Germinal center (tissue), 1 donor: ENCODE results near the gene SAMD4B.

Experiments
- DNase-seq: peaks from one replicate; pipeline ENCODE4 v3.0.0; 2012; ENCODE audit warnings: mixed read lengths, low spot score

The SAMD4B gene

DNA sequence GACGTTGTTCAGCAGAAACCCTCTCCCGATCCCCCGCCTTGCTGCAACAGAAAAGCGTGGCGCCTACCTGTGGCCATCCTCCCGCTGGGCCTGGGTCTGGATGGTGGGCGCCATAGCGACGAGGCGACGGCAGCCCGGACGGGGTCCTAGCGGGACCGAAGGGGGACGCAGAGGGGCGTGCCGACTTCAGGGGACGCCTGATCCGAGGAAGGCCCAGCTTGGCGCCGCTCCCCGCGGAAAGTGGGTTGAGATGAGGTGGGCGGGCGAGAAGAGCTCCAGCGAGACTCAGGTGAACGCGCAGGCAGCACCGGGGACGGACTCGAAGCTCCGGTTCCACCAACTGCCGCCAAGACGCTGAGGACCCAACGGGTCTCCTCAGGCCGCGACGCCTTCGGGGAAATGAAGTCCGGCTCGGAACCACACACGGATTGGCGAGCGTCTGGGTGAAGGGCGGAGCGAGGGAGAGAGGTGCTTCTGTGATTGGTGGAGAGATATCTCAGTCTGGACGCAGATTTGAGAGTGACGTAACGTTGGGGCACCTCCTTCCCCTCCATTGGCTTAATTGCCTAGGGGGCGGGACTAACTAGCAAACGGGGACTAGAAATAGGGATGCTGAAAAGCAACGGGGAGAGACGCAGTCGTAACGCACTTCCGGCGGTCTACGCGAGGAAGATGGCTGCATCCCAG is 48.7 kb downstream of the SAMD4B start, which contains the start of the genes MED29 and PAF1:
Gene MED29, plus strand, starts transcription at position 628 of the 687 bp plus-strand sequence. Its CDS starts 45 bp downstream, at position 673.
Gene PAF1, minus strand, starts transcription at position 356 of the 687 bp plus-strand sequence. Its CDS starts 242 bp downstream, at position 114.
- DNase-seq: peak; percentile 99

DNA sequence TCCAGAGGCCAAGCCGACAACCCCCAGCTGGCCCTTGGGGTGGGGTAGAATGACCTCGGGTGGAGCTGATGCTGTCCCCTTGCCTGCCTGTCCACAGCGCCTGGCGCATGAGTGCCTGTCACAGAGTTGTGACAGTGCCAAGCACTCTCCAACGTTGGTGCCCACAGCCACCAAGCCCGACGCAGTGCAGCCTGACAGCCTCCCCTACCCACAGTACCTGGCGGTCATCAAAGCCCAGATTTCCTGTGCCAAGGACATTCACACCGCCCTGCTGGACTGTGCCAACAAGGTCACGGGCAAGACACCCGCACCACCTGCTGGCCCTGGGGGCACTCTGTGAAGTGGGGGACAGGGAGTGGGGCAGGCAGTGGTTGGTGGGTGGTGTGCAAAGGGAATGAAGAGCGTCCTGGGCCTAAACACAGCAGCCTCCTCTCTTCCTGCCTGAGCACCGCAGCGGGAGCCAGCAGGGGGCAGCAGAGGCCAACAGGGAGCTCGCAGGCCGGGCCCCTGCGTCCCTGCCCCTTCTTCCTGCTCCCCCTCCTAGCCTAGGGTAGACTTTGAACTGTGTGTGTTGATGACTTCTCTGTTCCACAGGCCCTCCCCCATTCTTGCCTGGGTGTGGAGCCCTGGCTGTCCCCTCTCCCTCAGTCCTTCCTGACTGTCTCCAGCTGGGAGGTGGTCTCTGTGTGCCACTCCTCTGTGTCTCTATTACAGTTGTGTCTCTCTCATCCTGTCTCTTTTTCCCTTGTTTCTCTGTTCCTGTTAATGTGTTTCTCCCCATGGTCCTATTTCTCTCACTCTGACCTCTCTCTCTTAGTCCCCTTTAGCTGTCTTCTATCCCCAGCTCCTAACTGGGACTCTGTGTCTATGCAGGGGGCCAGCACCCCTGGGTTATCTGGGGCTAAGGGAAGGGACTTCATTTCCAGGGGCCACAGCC is 55.4 kb downstream of the SAMD4B start:
- DNase-seq: peak; percentile 89

DNA sequence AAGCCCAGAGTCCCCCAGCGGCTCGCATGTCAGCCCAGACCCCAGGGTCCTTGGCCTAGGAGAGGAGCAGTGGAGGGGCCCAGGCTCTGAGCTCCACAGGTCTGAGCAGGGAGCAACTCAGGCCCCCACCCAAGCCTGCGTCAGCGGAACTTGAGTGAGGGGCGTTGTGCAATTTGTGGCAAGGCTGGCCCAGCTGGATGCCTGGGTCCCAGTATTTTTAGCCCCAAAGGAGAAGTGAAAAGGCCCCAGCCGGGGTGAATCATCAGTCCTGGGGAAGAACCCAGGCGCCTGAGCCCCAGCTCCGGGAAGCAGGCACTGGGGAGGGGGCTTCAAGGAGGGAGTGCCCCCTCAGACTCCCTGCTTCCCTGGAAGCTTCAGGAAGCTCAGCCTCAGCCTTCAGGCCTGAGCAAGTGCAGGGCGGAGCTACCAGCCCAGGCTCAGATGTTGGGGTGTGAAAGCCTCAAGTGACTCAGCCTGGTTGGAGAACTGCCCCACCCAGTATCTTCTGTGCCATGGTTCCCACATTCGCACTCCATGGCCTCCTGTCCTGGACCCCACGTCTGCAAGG is 56.2 kb downstream of the SAMD4B start:
- no peak for DNase-seq

DNA sequence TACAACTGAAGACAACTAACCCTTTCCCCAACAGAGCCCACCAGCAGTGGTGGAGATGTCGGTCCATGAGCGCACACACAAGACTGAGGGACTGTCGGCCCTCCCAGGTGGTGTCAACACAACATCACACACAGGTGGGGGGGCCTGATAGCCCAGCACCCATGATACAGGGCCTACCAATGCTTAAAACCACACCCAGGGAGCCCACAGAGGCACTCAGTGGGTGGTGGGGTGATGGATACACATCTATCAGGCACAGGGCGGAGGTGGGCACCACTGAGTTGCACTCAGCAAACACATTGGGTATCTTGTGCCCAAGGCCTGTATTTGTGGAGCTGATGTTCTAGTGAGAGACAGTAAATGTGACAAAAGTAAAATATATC is 57.4 kb downstream of the SAMD4B start:
- DNase-seq: no peak

DNA sequence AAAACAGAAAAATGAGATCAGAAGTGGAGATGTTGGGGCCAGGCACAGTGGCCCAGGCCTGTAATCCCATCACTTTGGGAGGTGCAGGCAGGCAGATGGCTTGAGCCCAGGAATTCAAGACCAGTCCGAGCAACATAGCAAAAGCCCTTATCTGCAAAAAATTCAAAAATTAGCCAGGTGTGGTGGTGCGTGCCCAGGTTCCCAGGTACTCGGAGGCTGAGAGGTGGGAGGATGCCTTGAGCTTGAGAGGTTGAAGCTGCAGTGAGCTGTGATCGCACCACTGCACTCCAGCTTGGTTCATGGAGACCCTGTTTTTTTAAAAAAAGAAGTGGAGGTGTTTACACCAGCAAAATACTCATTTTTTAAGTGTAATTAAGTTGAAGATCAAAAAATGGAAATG is 57.8 kb downstream of the SAMD4B start:
- DNase-seq: no peak

DNA sequence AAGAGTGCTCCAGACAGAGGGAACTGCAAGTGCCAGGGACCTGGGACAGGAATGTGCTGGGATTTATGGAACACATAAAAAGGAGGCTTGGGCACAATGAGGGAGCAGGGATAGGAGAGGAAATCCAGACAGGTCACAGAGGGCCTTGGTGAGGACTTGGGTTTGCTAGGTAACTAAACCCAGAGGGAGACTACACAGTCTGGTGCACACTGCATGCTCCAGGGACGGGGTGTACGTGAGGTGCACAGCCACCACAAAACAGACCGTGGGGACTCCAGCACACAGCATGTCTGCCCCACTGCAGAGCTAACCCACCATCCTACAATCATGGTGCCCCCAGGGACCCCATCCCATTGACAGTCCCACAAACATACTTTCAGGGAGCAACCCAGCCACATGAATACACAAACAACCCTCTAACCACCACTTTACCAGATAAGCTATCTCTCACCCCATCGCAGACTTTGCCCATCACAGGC is 58.9 kb downstream of the SAMD4B start:
- DNase-seq: no peak

DNA sequence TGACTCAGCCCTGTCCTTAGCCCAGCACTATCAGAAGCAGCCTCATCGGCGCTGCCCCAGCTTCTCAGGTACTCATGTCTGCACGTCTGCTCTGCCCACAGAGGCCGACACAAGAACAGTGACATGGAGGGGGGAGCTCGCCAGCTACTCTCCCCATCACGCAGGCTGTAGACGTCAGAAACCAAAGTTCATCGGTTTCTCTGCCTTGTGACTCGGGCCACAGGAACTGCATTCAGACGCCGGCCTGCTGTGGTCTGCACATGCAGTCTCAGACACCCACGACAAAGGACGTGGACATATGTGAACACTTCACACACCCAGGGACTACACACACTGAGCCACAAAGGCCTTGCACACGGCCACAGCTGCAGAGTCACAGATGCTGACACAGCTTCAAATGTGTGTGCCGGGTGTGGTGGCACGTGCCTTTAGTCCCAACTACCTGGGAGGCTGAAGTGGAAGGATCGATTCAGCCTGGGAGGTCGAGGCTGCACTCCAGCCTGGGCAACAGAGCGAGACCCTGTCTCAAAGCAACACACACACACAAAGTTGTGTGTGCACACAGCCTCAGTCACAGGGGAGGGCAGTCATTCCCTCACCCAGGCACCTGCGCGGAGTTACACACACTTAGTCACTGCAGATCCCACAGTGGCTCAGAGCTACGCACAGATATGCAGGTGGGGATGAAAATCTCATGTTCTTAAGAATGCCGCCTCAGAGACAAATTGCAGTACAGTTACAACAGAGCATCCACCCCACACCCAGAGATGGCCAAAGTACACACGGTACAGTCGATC is 59.5 kb downstream of the SAMD4B start:
- no peak for DNase-seq

DNA sequence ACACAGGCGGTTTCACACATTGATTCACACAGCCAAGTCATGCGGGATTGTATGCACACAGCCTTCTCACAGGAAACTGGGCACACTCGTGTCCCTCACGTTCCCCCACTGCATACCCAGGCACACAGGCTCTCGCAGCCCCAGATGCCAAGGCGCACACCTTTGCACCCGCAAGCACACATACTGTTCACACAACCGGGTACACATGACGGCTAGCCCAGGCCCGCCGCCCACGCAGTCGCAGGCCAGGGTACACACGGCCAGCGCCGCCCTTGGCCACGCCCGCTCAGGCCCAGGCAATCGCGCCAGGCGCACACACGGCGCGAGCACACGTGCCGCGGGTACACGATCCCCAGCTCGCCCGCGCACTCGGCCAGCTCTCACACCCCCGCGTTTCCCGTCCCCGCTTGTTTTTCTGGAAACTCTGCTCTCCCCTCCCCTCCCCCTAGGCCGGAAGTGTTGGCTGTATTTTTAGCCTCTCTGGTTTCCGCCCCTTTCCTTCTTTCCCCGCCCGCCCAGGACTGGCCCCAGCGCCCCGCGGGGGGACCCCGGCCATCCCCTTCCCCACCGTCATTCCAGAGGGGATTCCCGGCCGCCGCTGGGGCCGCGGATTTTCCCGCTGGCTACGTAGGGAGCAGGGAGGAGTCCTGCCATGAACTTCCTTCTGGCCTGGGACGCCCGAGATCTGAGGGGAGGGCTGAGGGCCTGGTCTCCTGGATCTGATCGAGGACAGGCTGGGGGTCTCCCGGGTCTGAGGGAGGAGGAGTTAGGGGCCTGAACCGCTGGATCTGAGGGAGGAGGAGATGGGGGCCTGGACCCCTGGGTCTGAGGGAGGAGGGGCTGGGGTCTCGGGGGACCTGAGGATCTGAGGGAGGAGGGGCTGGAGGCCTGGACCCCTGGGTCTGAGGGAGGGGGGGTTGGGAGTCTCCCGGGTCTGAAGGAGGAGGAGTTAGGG is 60.4 kb downstream of the SAMD4B start:
- peak; percentile 72 for DNase-seq

DNA sequence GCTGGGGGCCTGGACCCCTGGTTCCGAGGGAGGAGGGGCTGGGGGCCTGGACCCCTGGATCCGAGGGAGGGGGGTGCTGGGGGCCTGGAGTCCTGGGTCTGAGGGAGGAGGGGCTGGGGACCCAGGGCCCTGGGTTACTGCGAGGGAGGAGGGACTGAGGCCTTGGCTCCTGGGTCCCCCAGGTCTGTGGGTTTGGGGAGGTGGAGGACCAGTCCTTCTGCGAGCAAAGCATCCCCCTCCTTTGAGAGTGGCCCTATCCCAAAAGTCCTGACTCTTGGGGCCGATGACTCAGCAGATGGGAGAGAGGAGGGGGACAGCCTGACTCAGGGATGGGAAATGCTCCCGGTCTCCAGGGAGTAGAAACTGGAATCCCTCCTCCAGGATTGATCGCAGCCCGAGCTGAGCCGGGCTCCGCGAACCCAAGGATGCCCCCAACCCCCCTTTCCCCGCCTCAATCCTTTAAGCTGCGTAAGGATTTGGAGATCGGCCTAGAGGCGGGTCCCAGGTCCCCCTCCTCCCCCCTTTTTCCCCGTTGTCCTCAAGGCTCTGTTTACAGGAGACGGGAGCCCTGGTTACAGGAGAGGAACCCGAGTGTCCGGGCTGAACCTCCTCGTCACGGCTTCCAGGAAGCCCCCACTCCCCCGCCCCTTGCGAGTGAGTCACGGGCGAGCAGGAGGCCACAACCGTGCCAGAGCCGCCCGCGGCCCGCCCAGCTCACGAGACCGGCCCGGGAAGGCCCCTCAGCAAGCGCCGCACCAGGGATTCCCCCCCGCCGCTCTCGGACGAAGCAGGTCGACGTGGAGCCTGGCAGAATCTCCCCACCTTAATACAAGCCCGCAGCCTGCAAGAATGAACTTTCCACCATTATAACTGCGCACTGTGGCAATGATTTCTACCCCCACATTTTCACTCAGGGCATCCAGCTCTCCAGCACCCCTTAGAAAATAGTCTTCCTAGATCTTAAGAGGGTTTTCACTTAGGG is 61.4 kb downstream of the SAMD4B start:
- peak; percentile 76 for DNase-seq

DNA sequence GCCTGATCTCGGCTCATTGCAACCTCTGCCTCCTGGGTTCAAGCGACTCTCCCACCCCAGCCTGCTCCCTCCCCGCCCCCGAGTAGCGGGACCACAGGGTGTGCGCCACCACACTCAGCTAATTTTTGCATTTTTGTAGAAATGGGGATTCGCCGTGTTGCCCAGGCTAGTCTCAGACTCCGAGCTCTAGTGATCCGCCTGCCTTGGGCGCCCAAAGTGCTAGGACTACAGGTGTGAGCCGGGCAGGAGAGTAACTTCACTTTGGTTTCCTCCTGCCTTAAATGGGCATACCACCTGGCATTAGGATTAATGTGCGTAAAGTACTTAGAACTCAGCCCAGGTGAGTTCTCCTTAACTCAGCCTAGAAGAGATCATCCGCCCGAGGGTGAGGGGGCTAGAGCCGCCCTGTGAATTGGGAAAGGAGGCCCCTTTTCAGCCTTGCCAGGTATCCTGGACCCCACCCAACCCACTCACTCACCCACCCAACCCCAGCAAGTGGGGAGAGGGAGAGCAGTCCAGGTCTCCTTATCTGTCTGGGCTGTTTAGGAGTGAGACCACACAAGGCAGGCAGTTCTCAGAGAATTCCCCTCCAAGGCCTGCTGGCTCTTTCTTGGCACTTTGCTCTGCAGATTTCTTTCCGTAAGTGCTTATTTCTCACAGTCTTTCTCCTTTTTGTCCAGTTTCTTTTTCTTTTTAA is 63.2 kb downstream of the SAMD4B start:
- no peak for DNase-seq

DNA sequence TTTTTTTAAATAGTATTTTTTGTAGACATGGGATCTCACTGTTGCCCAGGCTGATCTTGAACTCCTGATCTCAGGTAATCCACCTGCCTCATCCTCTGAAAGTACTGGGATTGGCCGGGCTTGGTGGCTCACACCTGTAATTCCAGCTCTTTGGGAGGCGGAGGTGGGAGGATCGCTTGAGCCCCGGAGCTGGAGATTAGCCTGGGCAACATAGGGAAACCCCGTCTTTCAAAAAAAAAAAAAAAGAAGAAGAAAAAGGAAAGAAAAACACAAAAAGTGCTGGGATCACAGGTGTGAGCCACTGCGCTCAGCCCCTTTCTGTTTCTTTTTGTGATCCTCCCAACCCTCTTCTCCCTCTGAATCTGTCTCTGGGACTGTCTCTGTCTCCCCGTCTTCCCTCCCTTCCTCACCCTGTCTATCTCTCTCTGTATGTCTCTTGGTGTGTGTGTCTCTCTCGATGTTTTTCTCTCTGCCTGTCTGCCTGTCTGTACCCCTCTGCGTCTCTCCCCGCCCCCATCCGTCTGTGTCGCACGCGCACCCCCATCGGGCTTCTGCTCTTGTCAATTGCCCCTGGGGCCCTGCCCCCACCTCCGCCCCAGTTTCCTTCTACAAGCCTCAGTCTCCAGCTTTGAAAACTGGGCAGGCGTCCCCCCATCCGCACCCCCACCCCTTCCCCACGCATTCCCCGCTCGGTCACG is 63.9 kb downstream of the SAMD4B start:
- DNase-seq: peak; percentile 63

DNA sequence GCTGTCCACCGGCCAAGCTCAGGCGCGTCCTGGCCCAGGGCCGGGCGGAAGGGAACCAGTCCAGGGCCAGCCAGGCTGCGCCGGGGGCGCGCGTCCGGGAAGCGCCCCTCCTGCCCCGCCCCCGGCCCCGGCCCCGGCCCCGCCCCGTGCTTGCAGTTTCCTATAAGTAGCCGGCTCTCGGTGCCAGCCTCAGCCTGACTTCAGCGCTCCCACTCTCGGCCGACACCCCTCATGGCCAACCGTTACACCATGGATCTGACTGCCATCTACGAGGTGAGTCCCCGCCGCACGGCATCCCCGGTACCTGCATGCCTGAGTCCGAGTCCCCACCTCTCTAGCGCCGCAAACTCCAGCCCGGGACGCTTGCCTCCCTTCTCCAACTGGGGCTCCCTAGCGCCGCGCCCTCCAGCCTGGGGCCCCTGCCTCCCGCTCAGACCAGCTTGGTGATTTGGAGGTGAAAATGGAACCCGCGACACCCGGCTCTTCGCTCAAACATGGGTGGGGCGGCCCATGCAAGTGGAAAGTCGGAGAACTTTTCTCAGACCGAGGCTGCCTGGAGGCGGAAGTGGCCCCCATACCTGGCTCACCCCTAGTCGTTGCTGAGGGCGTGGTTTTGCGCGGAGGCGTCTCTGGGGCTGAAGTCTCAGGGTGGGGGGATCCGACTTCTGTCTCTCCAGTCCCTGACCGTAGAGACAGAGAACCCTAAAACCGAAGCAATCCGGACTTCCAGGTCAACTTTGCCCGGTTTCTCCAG is 64.6 kb downstream of the SAMD4B start, which contains the start of gene ZFP36:
Gene ZFP36, plus strand, starts transcription at position 192 of the 754 bp plus-strand sequence. Its CDS starts 58 bp downstream, at position 250.
- DNase-seq: peak; percentile 83

DNA sequence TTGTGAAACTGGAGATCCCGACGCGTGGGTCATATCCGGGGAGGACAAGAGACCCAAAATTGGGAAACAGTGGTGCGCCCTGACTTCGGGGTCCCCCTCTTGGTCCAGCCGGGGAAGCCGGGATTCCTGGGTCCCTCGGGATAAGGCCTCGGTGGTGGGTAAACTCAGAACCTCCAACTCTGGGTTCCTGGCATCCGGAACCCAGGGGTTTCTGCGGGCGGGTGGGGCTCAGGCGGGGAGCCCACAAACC is 65.1 kb downstream of the SAMD4B start:
- DNase-seq: no peak

DNA sequence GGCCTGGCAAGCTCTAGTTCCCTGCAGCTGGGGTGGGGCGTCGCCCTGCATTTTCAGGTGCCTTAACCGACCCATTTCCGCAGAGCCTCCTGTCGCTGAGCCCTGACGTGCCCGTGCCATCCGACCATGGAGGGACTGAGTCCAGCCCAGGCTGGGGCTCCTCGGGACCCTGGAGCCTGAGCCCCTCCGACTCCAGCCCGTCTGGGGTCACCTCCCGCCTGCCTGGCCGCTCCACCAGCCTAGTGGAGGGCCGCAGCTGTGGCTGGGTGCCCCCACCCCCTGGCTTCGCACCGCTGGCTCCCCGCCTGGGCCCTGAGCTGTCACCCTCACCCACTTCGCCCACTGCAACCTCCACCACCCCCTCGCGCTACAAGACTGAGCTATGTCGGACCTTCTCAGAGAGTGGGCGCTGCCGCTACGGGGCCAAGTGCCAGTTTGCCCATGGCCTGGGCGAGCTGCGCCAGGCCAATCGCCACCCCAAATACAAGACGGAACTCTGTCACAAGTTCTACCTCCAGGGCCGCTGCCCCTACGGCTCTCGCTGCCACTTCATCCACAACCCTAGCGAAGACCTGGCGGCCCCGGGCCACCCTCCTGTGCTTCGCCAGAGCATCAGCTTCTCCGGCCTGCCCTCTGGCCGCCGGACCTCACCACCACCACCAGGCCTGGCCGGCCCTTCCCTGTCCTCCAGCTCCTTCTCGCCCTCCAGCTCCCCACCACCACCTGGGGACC is 65.6 kb downstream of the SAMD4B start:
- peak; percentile 68 for DNase-seq

DNA sequence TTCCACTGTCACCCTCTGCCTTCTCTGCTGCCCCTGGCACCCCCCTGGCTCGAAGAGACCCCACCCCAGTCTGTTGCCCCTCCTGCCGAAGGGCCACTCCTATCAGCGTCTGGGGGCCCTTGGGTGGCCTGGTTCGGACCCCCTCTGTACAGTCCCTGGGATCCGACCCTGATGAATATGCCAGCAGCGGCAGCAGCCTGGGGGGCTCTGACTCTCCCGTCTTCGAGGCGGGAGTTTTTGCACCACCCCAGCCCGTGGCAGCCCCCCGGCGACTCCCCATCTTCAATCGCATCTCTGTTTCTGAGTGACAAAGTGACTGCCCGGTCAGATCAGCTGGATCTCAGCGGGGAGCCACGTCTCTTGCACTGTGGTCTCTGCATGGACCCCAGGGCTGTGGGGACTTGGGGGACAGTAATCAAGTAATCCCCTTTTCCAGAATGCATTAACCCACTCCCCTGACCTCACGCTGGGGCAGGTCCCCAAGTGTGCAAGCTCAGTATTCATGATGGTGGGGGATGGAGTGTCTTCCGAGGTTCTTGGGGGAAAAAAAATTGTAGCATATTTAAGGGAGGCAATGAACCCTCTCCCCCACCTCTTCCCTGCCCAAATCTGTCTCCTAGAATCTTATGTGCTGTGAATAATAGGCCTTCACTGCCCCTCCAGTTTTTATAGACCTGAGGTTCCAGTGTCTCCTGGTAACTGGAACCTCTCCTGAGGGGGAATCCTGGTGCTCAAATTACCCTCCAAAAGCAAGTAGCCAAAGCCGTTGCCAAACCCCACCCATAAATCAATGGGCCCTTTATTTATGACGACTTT is 66.4 kb downstream of the SAMD4B start:
- DNase-seq: no peak
